Measurements from ENCODE around the gene MSX2. TPM values are rescaled to one million over a fixed set of nuclear protein-coding genes. Genes with fewer than 3 reads are reported as not detected.

The MSX2 gene
- total RNA-seq, 4 donors from 2014 or later: 5.4 to 7.9 (median 6.3) TPM

GRCh38 chr5:174719793-174720611 lies 4.4 kb upstream of the MSX2 start:
- no peak for DNase-seq (ENCODE audit: low spot score in 2 of 2)
- no peak for TF ChIP-seq POLR2A (IDR thresholded peaks at IDR 0.05)
- no peak for TF ChIP-seq CTCF (IDR thresholded peaks at IDR 0.05)
- WGBS, 2 donors: 36 to 40% methylated on average over 19 of the region's 19 CpGs
- H3K4me3 ChIP-seq (ENCODE audit: low read depth, poor library complexity, severe bottlenecking): no peak overlapping the region
- intact Hi-C loops (cut with DNase I; ENCODE audit: low total_unique reads): no loop called here

GRCh38 chr5:174720612-174721529 lies 3.5 kb upstream of the MSX2 start:
- DNase-seq (ENCODE audit: low spot score in 2 of 2): no peak
- intact Hi-C loops (cut with DNase I; ENCODE audit: low total_unique reads): no loop called here
- WGBS, 2 donors: 4 to 6% methylated on average over 51 to 53 of the region's 75 CpGs
- H3K4me3 ChIP-seq (ENCODE audit: low read depth, poor library complexity, severe bottlenecking): no peak overlapping the region
- no peak for TF ChIP-seq CTCF (IDR thresholded peaks at IDR 0.05)
- no peak for TF ChIP-seq POLR2A (IDR thresholded peaks at IDR 0.05)

- H3K4me3 ChIP-seq (ENCODE audit: low read depth, poor library complexity, severe bottlenecking): no peak overlapping the region
- intact Hi-C loops (cut with DNase I; ENCODE audit: low total_unique reads): no loop called here
- DNase-seq (ENCODE audit: low spot score in 2 of 2): no peak
- WGBS, 2 donors: 18 to 25% methylated on average over 19 of the region's 19 CpGs
- TF ChIP-seq POLR2A (IDR thresholded peaks at IDR 0.05): no peak
- TF ChIP-seq CTCF (IDR thresholded peaks at IDR 0.05): no peak
Observed at GRCh38 chr5:174721530-174722432, 2.6 kb upstream of the MSX2 start.

DNA sequence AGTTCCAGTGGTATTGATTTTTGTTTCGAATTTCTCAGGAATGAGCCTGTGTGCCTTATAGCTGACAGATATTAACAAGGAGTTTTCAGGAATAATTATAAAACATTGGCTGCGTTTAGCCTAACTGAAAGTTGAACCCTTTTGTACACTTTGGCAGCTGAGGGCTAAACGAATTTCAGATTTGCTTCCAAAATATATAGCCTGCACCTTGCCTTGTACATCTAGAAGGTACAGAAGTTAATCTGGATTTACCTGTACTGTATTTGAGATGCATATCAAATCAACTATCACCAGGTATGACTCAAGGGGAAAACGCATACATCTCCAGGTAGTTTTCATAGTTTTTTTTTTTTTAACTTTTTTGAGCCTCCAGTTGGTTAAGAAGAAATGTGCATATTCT lies 1.9 kb upstream of the MSX2 start:
- intact Hi-C loops (cut with DNase I; ENCODE audit: low total_unique reads): no loop called here
- WGBS, 2 donors: 23 to 25% methylated on average over 4 of the region's 4 CpGs
- TF ChIP-seq CTCF (IDR thresholded peaks at IDR 0.05): no peak
- no peak for TF ChIP-seq POLR2A (IDR thresholded peaks at IDR 0.05)
- no peak overlapping the region for H3K4me3 ChIP-seq (ENCODE audit: low read depth, poor library complexity, severe bottlenecking)
- no peak for DNase-seq (ENCODE audit: low spot score in 2 of 2)

DNA sequence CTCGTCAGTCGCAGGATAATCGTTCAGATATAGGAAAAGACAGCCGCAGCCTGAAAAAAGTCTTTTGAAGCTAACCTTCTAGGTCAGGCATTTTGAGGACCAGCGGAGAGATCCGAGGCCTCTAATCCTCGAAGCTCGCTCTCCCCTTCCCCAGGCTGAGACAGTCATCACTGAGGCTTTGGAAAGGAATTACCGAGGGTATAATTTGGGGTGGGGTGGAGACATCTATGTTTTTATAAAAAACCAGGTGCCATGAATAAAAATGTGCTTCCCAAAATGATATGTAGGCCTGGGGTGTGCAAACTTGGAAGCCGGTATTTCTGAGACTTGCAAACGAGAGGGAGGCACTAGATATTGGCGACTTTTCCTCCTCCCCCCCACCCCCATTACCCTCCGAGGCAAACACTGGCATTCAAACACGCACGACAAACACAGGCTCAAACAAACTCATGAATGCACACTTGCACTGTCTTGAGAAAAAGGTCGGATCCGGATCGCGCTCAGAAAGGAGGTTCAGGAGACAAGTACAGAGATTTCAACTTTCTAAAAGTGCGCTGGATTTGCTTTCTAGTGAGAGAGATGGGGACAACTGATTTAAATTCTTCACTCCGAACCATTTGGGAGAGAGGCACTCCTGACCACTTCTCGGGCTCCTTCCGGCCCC lies 935 bp upstream of the MSX2 start:
- DNase-seq (ENCODE audit: low spot score in 2 of 2): no peak
- H3K4me3 ChIP-seq (ENCODE audit: low read depth, poor library complexity, severe bottlenecking): no peak overlapping the region
- intact Hi-C loops (cut with DNase I; ENCODE audit: low total_unique reads): no loop called here
- 21 to 25% methylated on average over 23 of the region's 23 CpGs for WGBS, 2 donors
- TF ChIP-seq POLR2A (IDR thresholded peaks at IDR 0.05) (no peak), CTCF (IDR thresholded peaks at IDR 0.05) (no peak)

All from lower leg skin (tissue), 4 donors.